Loucy (cell line): ENCODE results near the gene DYRK1B.

ENCODE experiments used
- H2AFZ ChIP-seq: fragments of 200-600 bp; sonication (generic); 2 replicates; pipeline ENCODE4 v1.6.0; 2016; ENCODE audit warnings: antibody characterized with exemption, mild to moderate bottlenecking, low read length, moderate library complexity
- H3F3A ChIP-seq: fragments of 200-600 bp; 2 replicates; pipeline ENCODE4 v1.6.0; 2016; ENCODE audit warnings: antibody characterized with exemption, low read depth, mild to moderate bottlenecking
- H3K27me3 ChIP-seq: fragments of 200-600 bp; sonication (generic); 2 replicates; pipeline ENCODE4 v1.6.1; 2014; ENCODE audit warnings: low read length, mild to moderate bottlenecking; ENCODE audit not compliant: insufficient read depth, poor library complexity, severe bottlenecking
- H3K36me3 ChIP-seq: fragments of 200-600 bp; sonication (generic); 2 replicates; pipeline ENCODE4 v1.6.1; 2016; ENCODE audit warnings: low read length; ENCODE audit not compliant: insufficient read depth
- H3K4me1 ChIP-seq: fragments of 200-600 bp; sonication (generic); 2 replicates; pipeline ENCODE4 v1.5.1; 2014; ENCODE audit warnings: low read length, mild to moderate bottlenecking; ENCODE audit not compliant: insufficient read depth, poor library complexity, severe bottlenecking
- H3K4me2 ChIP-seq: fragments of 200-600 bp; sonication (generic); 2 replicates; pipeline ENCODE4 v1.6.0; 2014; ENCODE audit warnings: antibody characterized with exemption, low read length, low read depth, mild to moderate bottlenecking; ENCODE audit not compliant: poor library complexity, severe bottlenecking
- H3K4me3 ChIP-seq: fragments of 200-600 bp; sonication (generic); 2 replicates; pipeline ENCODE4 v1.5.1; 2014; ENCODE audit warnings: low read length, mild to moderate bottlenecking, mixed read lengths; ENCODE audit not compliant: poor library complexity, severe bottlenecking
- H3K79me2 ChIP-seq: fragments of 200-600 bp; sonication (generic); 2 replicates; pipeline ENCODE4 v1.6.1; 2014; ENCODE audit warnings: low read length; ENCODE audit not compliant: insufficient read depth
- H3K9ac ChIP-seq: fragments of 200-600 bp; sonication (generic); 2 replicates; pipeline ENCODE4 v1.6.0; 2014; ENCODE audit warnings: mild to moderate bottlenecking, low read depth, low read length, moderate library complexity; ENCODE audit not compliant: poor library complexity, severe bottlenecking
- H3K9me2 ChIP-seq: fragments of 200-600 bp; sonication (generic); replicated peaks from 2 replicates; pipeline ENCODE4 v1.6.1; 2016; ENCODE audit warnings: low read depth, low read length, mixed read lengths
- H3K9me3 ChIP-seq: fragments of 200-600 bp; sonication (generic); 2 replicates; pipeline ENCODE4 v1.6.1; 2014; ENCODE audit warnings: mild to moderate bottlenecking, antibody characterized with exemption, low read length, low read depth; ENCODE audit not compliant: insufficient read depth
- H4K20me1 ChIP-seq: fragments of 200-600 bp; sonication (generic); 2 replicates; pipeline ENCODE4 v1.6.0; 2014; ENCODE audit warnings: antibody characterized with exemption, low read length, mild to moderate bottlenecking; ENCODE audit not compliant: insufficient read depth, poor library complexity, severe bottlenecking
- CTCF ChIP-seq: fragments of 200-600 bp; sonication (generic); conservative IDR thresholded peaks from 2 replicates; pipeline ENCODE4 v1.5.1; 2014; ENCODE audit warnings: mild to moderate bottlenecking, antibody characterized with exemption, low read length
- EZH2phosphoT487 ChIP-seq: fragments of 200-600 bp; IDR thresholded peaks from 2 replicates; pipeline ENCODE4 v1.6.1; 2018; ENCODE audit warnings: antibody characterized with exemption, mild to moderate bottlenecking, moderate library complexity, borderline replicate concordance

DYRK1B gene

GRCh38 chr19:39828654-39829032 is 5.3 kb downstream of the DYRK1B start:
- TF ChIP-seq CTCF, result no peak
- no peaks in the 10 kb centered on the region for H3K9me2 ChIP-seq
- no peak overlapping the region for H3K4me2 ChIP-seq
- H2AFZ ChIP-seq, result no peak overlapping the region
- no peaks in the 10 kb centered on the region for H3K9me3 ChIP-seq
- no peaks in the 10 kb centered on the region for H3K27me3 ChIP-seq
- H3K4me1 ChIP-seq, result peaks cover 13% of the 10 kb centered on the region
- no peaks in the 10 kb centered on the region for H3F3A ChIP-seq
- no peak overlapping the region for H3K9ac ChIP-seq
- H4K20me1 ChIP-seq, result no peaks in the 10 kb centered on the region
- peaks cover 25% of the 10 kb centered on the region; the same call in 1 of the 2 replicates for H3K79me2 ChIP-seq
- no peak overlapping the region for H3K4me3 ChIP-seq
- peaks cover 38% of the 10 kb centered on the region; the same call in 1 of the 2 replicates for H3K36me3 ChIP-seq

GRCh38 chr19:39828015-39828653 is 5.8 kb downstream of the DYRK1B start:
- TF ChIP-seq CTCF (no peak), EZH2phosphoT487 (no peak)

GRCh38 chr19:39827216-39827615 is 6.7 kb downstream of the DYRK1B start:
- no peak overlapping the region for H3K4me3 ChIP-seq
- no peak overlapping the region for H3K4me2 ChIP-seq
- peaks cover 14% of the 10 kb centered on the region for H3K4me1 ChIP-seq
- H3K9me2 ChIP-seq, result no peaks in the 10 kb centered on the region
- no peaks in the 10 kb centered on the region for H3K9me3 ChIP-seq
- H3K27me3 ChIP-seq, result no peaks in the 10 kb centered on the region
- H2AFZ ChIP-seq, result no peak overlapping the region
- no peak for TF ChIP-seq CTCF
- TF ChIP-seq EZH2phosphoT487, result no peak
- no peak overlapping the region for H3K9ac ChIP-seq
- peaks cover 38% of the 10 kb centered on the region; the same call in 1 of the 2 replicates for H3K36me3 ChIP-seq
- no peaks in the 10 kb centered on the region for H4K20me1 ChIP-seq
- no peaks in the 10 kb centered on the region for H3F3A ChIP-seq
- peaks cover 15% of the 10 kb centered on the region; the same call in 1 of the 2 replicates for H3K79me2 ChIP-seq

More at GRCh38 chr19:39828015-39828653, 5.8 kb downstream of the DYRK1B start:
- Histone ChIP-seq H3K4me1 (peaks cover 16% of the 10 kb centered on the region), H3K9me2 (no peaks in the 10 kb centered on the region), H3K4me2 (no peak overlapping the region), H3F3A (no peaks in the 10 kb centered on the region), H3K27me3 (no peaks in the 10 kb centered on the region), H4K20me1 (no peaks in the 10 kb centered on the region), H3K36me3 (peaks cover 38% of the 10 kb centered on the region; the same call in 1 of the 2 replicates), H2AFZ (no peak overlapping the region), H3K9me3 (no peaks in the 10 kb centered on the region), H3K4me3 (no peak overlapping the region), H3K79me2 (peaks cover 24% of the 10 kb centered on the region; the same call in 1 of the 2 replicates), H3K9ac (no peak overlapping the region)
